HG03571 (cell line): ENCODE measurements around the gene TMEM154.

ENCODE experiments used
- ATAC-seq: cut with Tn5 transposase; IDR thresholded peaks from one replicate; pipeline ENCODE4 v1.9.1; 2021; ENCODE audit not compliant: unreplicated experiment

The TMEM154 gene

GRCh38 chr4:152696764-152697261 lies 17.0 kb upstream of the TMEM154 start:
- peak; percentile 98 for ATAC-seq

- no peak for ATAC-seq
These were observed 14.1 kb upstream of the TMEM154 start for GRCh38 chr4:152693871-152694270.

- no peak for ATAC-seq
These were observed 12.0 kb upstream of the TMEM154 start for GRCh38 chr4:152691761-152692160.

GRCh38 chr4:152690706-152691651 lies 11.2 kb upstream of the TMEM154 start:
- ATAC-seq: no peak

- no peak for ATAC-seq
These were observed 10.1 kb upstream of the TMEM154 start for GRCh38 chr4:152689615-152690501.

- no peak for ATAC-seq
These were observed 8.3 kb upstream of the TMEM154 start for GRCh38 chr4:152687974-152688599.

GRCh38 chr4:152686452-152687013 lies 6.7 kb upstream of the TMEM154 start:
- no peak for ATAC-seq

- ATAC-seq: no peak
These were observed 4.8 kb upstream of the TMEM154 start for GRCh38 chr4:152684587-152684986.

GRCh38 chr4:152684007-152684406 lies 4.2 kb upstream of the TMEM154 start:
- ATAC-seq: peak; percentile 39

- no peak for ATAC-seq
These were observed 2.5 kb upstream of the TMEM154 start for GRCh38 chr4:152682143-152682941.

- no peak for ATAC-seq
These were observed 1.3 kb upstream of the TMEM154 start for GRCh38 chr4:152680988-152681603.

- ATAC-seq: no peak
These were observed 956 bp downstream of the TMEM154 start for GRCh38 chr4:152678841-152679240.

- ATAC-seq: no peak
These were observed 2.7 kb downstream of the TMEM154 start for GRCh38 chr4:152677117-152677516.

GRCh38 chr4:152676052-152676854 lies 3.5 kb downstream of the TMEM154 start:
- no peak for ATAC-seq

- no peak for ATAC-seq
These were observed 5.4 kb downstream of the TMEM154 start for GRCh38 chr4:152674359-152674758.

GRCh38 chr4:152673489-152673888 lies 6.3 kb downstream of the TMEM154 start:
- ATAC-seq: no peak

GRCh38 chr4:152672206-152673092 lies 7.3 kb downstream of the TMEM154 start:
- ATAC-seq: no peak
